HT1080 (cell line): ENCODE results near the gene SLIT3. TPM values are rescaled to one million over a fixed set of nuclear protein-coding genes. Genes with fewer than 3 reads are reported as not detected.

ENCODE experiments used
- DNase-seq: peaks from one replicate; pipeline ENCODE4 v3.0.0-alpha.2; 2015; ENCODE audit warnings: low read depth
- total RNA-seq: library from RNA; depleted of rRNA; stranded (reverse); fragments of >200 nt; shearing (Covaris generic); gene quantifications from 2 replicates; pipeline ENCODE4 v1.2.3, GENCODE V29; 2014

The SLIT3 gene
- total RNA-seq, 1 experiment from 2014 or later = 0.08 TPM

GRCh38 chr5:169006842-169007790 lies 293.8 kb downstream of the SLIT3 start:
- DNase-seq = peak; percentile 46

- no peak for DNase-seq
These were observed 296.4 kb downstream of the SLIT3 start for GRCh38 chr5:169004551-169004950.

- no peak for DNase-seq
These were observed 297.0 kb downstream of the SLIT3 start for GRCh38 chr5:169003721-169004541.

GRCh38 chr5:169002953-169003555 lies 297.9 kb downstream of the SLIT3 start:
- DNase-seq = no peak

GRCh38 chr5:169001394-169001793 lies 299.5 kb downstream of the SLIT3 start:
- DNase-seq = no peak

- peak; percentile 13 for DNase-seq
These were observed 305.9 kb downstream of the SLIT3 start for GRCh38 chr5:168995024-168995423.

- no peak for DNase-seq
These were observed 308.3 kb downstream of the SLIT3 start for GRCh38 chr5:168992687-168993086.

- no peak for DNase-seq
These were observed 308.9 kb downstream of the SLIT3 start for GRCh38 chr5:168992016-168992415.

- DNase-seq = no peak
These were observed 309.6 kb downstream of the SLIT3 start for GRCh38 chr5:168991311-168991710.

- DNase-seq = no peak
These were observed 310.3 kb downstream of the SLIT3 start for GRCh38 chr5:168990679-168991078.

GRCh38 chr5:168989731-168990505 lies 311.0 kb downstream of the SLIT3 start:
- no peak for DNase-seq

GRCh38 chr5:168988699-168989098 lies 312.2 kb downstream of the SLIT3 start:
- DNase-seq = no peak

- DNase-seq = peak; percentile 41
These were observed 313.2 kb downstream of the SLIT3 start for GRCh38 chr5:168987543-168988300.

GRCh38 chr5:168985454-168985853 lies 315.5 kb downstream of the SLIT3 start:
- no peak for DNase-seq

GRCh38 chr5:168984135-168984675 lies 316.7 kb downstream of the SLIT3 start:
- DNase-seq = no peak

- no peak for DNase-seq
These were observed 321.8 kb downstream of the SLIT3 start for GRCh38 chr5:168979135-168979534.

GRCh38 chr5:168978500-168978899 lies 322.4 kb downstream of the SLIT3 start:
- DNase-seq = no peak

- peak; percentile 5 for DNase-seq
These were observed 322.9 kb downstream of the SLIT3 start for GRCh38 chr5:168978015-168978414.

- DNase-seq = no peak
These were observed 324.5 kb downstream of the SLIT3 start for GRCh38 chr5:168976311-168976970.
